H9 (cell line): ENCODE measurements around the gene PAXX. TPM values are rescaled to one million over a fixed set of nuclear protein-coding genes. Genes with fewer than 3 reads are reported as not detected.

ENCODE experiments used
- DNase-seq: peaks from one replicate; pipeline ENCODE4 v3.0.0-alpha.2; 2017
- H2AFZ ChIP-seq: one replicate; pipeline ENCODE4 v1.6.1; 2013; ENCODE audit warnings: mild to moderate bottlenecking, low read length, control low read depth, moderate library complexity
- H2AK5ac ChIP-seq: 2 replicates; pipeline ENCODE4 v1.6.1; 2013; ENCODE audit warnings: low read length, control low read depth, mixed read lengths; ENCODE audit not compliant: insufficient read length
- H2BK120ac ChIP-seq: one replicate; pipeline ENCODE4 v1.6.1; 2013; ENCODE audit warnings: low read depth, mild to moderate bottlenecking, low read length, control low read depth, inconsistent platforms; ENCODE audit not compliant: poor library complexity, severe bottlenecking
- H2BK12ac ChIP-seq: 2 replicates; pipeline ENCODE4 v1.6.1; 2013; ENCODE audit warnings: low read length, control low read depth, mixed read lengths, low read depth; ENCODE audit not compliant: insufficient read length
- H2BK15ac ChIP-seq: 2 replicates; pipeline ENCODE4 v1.6.1; 2013; ENCODE audit warnings: low read depth, low read length, control low read depth
- H2BK20ac ChIP-seq: one replicate; pipeline ENCODE4 v1.6.1; 2013; ENCODE audit warnings: low read depth, mild to moderate bottlenecking, low read length, control low read depth, inconsistent platforms; ENCODE audit not compliant: poor library complexity, severe bottlenecking
- H2BK5ac ChIP-seq: 2 replicates; pipeline ENCODE4 v1.6.1; 2013; ENCODE audit warnings: low read length, control low read depth, mixed read lengths; ENCODE audit not compliant: insufficient read length
- H3K14ac ChIP-seq: 2 replicates; pipeline ENCODE4 v1.6.1; 2013; ENCODE audit warnings: low read length, control low read depth; ENCODE audit not compliant: insufficient read depth
- H3K18ac ChIP-seq: 2 replicates; pipeline ENCODE4 v1.6.1; 2013; ENCODE audit warnings: low read depth, mild to moderate bottlenecking, mixed read lengths, low read length, control low read depth; ENCODE audit not compliant: insufficient read length
- H3K23ac ChIP-seq: 2 replicates; pipeline ENCODE4 v1.6.1; 2013; ENCODE audit warnings: low read length, control low read depth, mixed read lengths, low read depth; ENCODE audit not compliant: insufficient read length
- H3K23me2 ChIP-seq: 2 replicates; pipeline ENCODE4 v1.6.1; 2013; ENCODE audit warnings: low read depth, mild to moderate bottlenecking, mixed read lengths, low read length, control low read depth; ENCODE audit not compliant: insufficient read length, poor library complexity, severe bottlenecking
- H3K27ac ChIP-seq: 2 replicates; pipeline ENCODE4 v1.5.1; 2013; ENCODE audit warnings: low read length, control low read depth, mixed read lengths, low read depth; ENCODE audit not compliant: insufficient read length
- H3K27me3 ChIP-seq: 2 replicates; pipeline ENCODE4 v1.6.1; 2013; ENCODE audit warnings: low read length, control low read depth, inconsistent platforms; ENCODE audit not compliant: insufficient read depth
- H3K4ac ChIP-seq: 2 replicates; pipeline ENCODE4 v1.6.1; 2013; ENCODE audit warnings: low read depth, mild to moderate bottlenecking, control low read depth, inconsistent platforms, low read length, moderate library complexity
- H3K4me1 ChIP-seq: 2 replicates; pipeline ENCODE4 v1.6.1; 2013; ENCODE audit warnings: low read length, control low read depth, inconsistent platforms; ENCODE audit not compliant: insufficient read depth
- H3K4me2 ChIP-seq: 2 replicates; pipeline ENCODE4 v1.6.1; 2013; ENCODE audit warnings: low read length, control low read depth, mixed read lengths; ENCODE audit not compliant: insufficient read length, insufficient read depth
- H3K56ac ChIP-seq: 2 replicates; pipeline ENCODE4 v1.6.1; 2013; ENCODE audit warnings: low read depth, mild to moderate bottlenecking, mixed read lengths, low read length, control low read depth; ENCODE audit not compliant: insufficient read length
- H3K79me1 ChIP-seq: 2 replicates; pipeline ENCODE4 v1.6.1; 2013; ENCODE audit warnings: low read depth, mild to moderate bottlenecking, moderate library complexity, low read length, control low read depth, inconsistent platforms; ENCODE audit not compliant: insufficient read depth, poor library complexity, severe bottlenecking
- H3K79me2 ChIP-seq: 2 replicates; pipeline ENCODE4 v1.6.1; 2013; ENCODE audit warnings: low read length, control low read depth, inconsistent platforms; ENCODE audit not compliant: insufficient read depth
- H3K9ac ChIP-seq: 2 replicates; pipeline ENCODE4 v1.6.1; 2013; ENCODE audit warnings: low read length, control low read depth, mixed read lengths; ENCODE audit not compliant: insufficient read length; ENCODE audit errors: extremely low read depth
- H3K9me3 ChIP-seq: one replicate; pipeline ENCODE4 v1.6.1; 2013; ENCODE audit warnings: low read depth, low read length, inconsistent platforms; ENCODE audit not compliant: control insufficient read depth
- H3T11ph ChIP-seq: one replicate; pipeline ENCODE4 v1.6.1; 2013; ENCODE audit warnings: mild to moderate bottlenecking, low read length, control low read depth, inconsistent platforms
- H4K20me1 ChIP-seq: one replicate; pipeline ENCODE4 v1.6.1; 2013; ENCODE audit not compliant: control insufficient read depth, insufficient read length, insufficient read depth
- H4K5ac ChIP-seq: 2 replicates; pipeline ENCODE4 v1.6.1; 2013; ENCODE audit warnings: low read depth, mild to moderate bottlenecking, mixed read lengths, low read length, control low read depth; ENCODE audit not compliant: insufficient read length
- H4K8ac ChIP-seq: replicated peaks from 2 replicates; pipeline ENCODE4 v1.6.1; 2013; ENCODE audit warnings: low read length, control low read depth, mixed read lengths, low read depth; ENCODE audit not compliant: insufficient read length
- H4K91ac ChIP-seq: 2 replicates; pipeline ENCODE4 v1.6.1; 2013; ENCODE audit warnings: low read depth, mild to moderate bottlenecking, moderate library complexity, mixed read lengths, low read length, control low read depth; ENCODE audit not compliant: insufficient read length
- H3K27ac Mint-ChIP-seq, 3 experiments: 2 replicates in 2 of 3; 3 replicates in 1 of 3; pipeline ENCODE4 v1.8.0; 2020 to 2021; ENCODE audit warnings: mixed read lengths in 3 of 3, mild to moderate bottlenecking in 1 of 3, moderate library complexity in 1 of 3
- H3K27me3 Mint-ChIP-seq: 2 replicates; pipeline ENCODE4 v1.8.0; 2021; ENCODE audit warnings: low read depth, mild to moderate bottlenecking, moderate library complexity, mixed read lengths
- H3K36me3 Mint-ChIP-seq, 3 experiments: 2 replicates in 2 of 3; 3 replicates in 1 of 3; pipeline ENCODE4 v1.8.0; 2020 to 2021; ENCODE audit warnings: low read depth in 3 of 3, mixed read lengths in 3 of 3; ENCODE audit not compliant: insufficient read depth in 1 of 3
- H3K4me1 Mint-ChIP-seq, 2 experiments: 2 replicates each; pipeline ENCODE4 v1.8.0; 2020; ENCODE audit warnings: mixed read lengths in 2 of 2
- H3K4me3 Mint-ChIP-seq, 2 experiments: 2 replicates in 1 of 2; 3 replicates in 1 of 2; pipeline ENCODE4 v1.8.0; 2020 to 2021; ENCODE audit warnings: mild to moderate bottlenecking in 2 of 2, mixed read lengths in 2 of 2, moderate library complexity in 1 of 2
- H3K9me3 Mint-ChIP-seq, 2 experiments: 2 replicates in 1 of 2; 3 replicates in 1 of 2; pipeline ENCODE4 v1.8.0; 2020; ENCODE audit warnings: mild to moderate bottlenecking in 2 of 2, mixed read lengths in 2 of 2, moderate library complexity in 1 of 2
- CTCF ChIP-seq: fragments of 200-600 bp; sonication (generic); conservative IDR thresholded peaks from 3 replicates; pipeline ENCODE4 v1.8.0; 2021; ENCODE audit warnings: antibody characterized with exemption, mild to moderate bottlenecking
- WGBS: extraction: QIAGEN DNeasy Blood & Tissue Kit; methylation state at CpG from one replicate; pipeline ENCODE4 v1.1.7; 2013; ENCODE audit warnings: missing lambda C conversion rate, low lambda C conversion rate, mixed read lengths; ENCODE audit not compliant: insufficient read length; ENCODE audit errors: extremely low coverage; 5-methylcytosine and 5-hydroxymethylcytosine counted together
- total RNA-seq: library from RNA; stranded (reverse); gene quantifications from 2 replicates; pipeline ENCODE4 v1.2.1, GENCODE V29; 2021

Gene PAXX
- total RNA-seq, 1 experiment from 2014 or later: 51.2 TPM

GRCh38 chr9:136981588-136982231 lies 10.5 kb upstream of the PAXX start:
- H3K14ac ChIP-seq: no peak overlapping the region
- H3K4ac ChIP-seq: no peak overlapping the region
- H3K56ac ChIP-seq: no peak overlapping the region
- H3K9me3 ChIP-seq: no peaks in the 10 kb centered on the region
- no peak overlapping the region for H4K8ac ChIP-seq
- no peak overlapping the region for H2BK20ac ChIP-seq
- WGBS: no CpG with 5 or more reads among the region's 17 CpGs
- H3K18ac ChIP-seq: no peak overlapping the region
- no peaks in the 10 kb centered on the region for H4K20me1 ChIP-seq
- H3K79me1 ChIP-seq: no peaks in the 10 kb centered on the region
- H3K27ac ChIP-seq: no peak overlapping the region
- no peak for TF ChIP-seq CTCF
- H2AK5ac ChIP-seq: no peak overlapping the region
- no peak overlapping the region for H2BK120ac ChIP-seq
- Mint-ChIP-seq H3K36me3 (peaks cover 0 to 3% (median 0%) of the 10 kb centered on the region in 3 experiments; a peak in 1 of 7 replicates), H3K4me3 (no peak overlapping the region), H3K27me3 (peaks cover 5% of the 10 kb centered on the region), H3K9me3 (no peaks in the 10 kb centered on the region), H3K27ac (no peak overlapping the region), H3K4me1 (peaks cover 2 to 13% of the 10 kb centered on the region in 2 experiments)
- no peak for DNase-seq
- no peak overlapping the region for H2AFZ ChIP-seq
- H4K5ac ChIP-seq: no peak overlapping the region
- no peak overlapping the region for H2BK15ac ChIP-seq
- no peaks in the 10 kb centered on the region; the same call in 1 of the 2 replicates for H3K4me1 ChIP-seq
- H4K91ac ChIP-seq: no peak overlapping the region
- H3K23me2 ChIP-seq: peaks cover 9% of the 10 kb centered on the region
- no peak overlapping the region for H3K4me2 ChIP-seq
- H2BK12ac ChIP-seq: no peak overlapping the region
- H3K79me2 ChIP-seq: no peaks in the 10 kb centered on the region
- no peak overlapping the region for H3K23ac ChIP-seq
- no peaks in the 10 kb centered on the region for H3K27me3 ChIP-seq
- H2BK5ac ChIP-seq: no peak overlapping the region
- no peak overlapping the region for H3K9ac ChIP-seq
- no peak overlapping the region for H3T11ph ChIP-seq
